Choroid plexus epithelial cell (primary cell): ENCODE measurements around the gene RASGEF1C.

ENCODE experiments used
- DNase-seq: peaks from one replicate; pipeline ENCODE4 v3.0.0-alpha.2; 2010; ENCODE audit warnings: low read depth
- H3K4me3 ChIP-seq: 2 replicates; pipeline ENCODE4 v1.5.1; 2011; ENCODE audit warnings: low read depth, mild to moderate bottlenecking, control low read depth, low read length, moderate library complexity
- TF ChIP-seq, protein P1 (sequence below): conservative IDR thresholded peaks from 2 replicates; pipeline ENCODE4 v1.5.1; 2011; ENCODE audit warnings: low read depth, mild to moderate bottlenecking, control low read depth, inconsistent platforms, low read length, moderate library complexity

Gene RASGEF1C

GRCh38 chr5:180056153-180056552 lies 152.9 kb downstream of the RASGEF1C start:
- H3K4me3 ChIP-seq = no peak overlapping the region
- DNase-seq = no peak
- TF ChIP-seq, protein P1, sequence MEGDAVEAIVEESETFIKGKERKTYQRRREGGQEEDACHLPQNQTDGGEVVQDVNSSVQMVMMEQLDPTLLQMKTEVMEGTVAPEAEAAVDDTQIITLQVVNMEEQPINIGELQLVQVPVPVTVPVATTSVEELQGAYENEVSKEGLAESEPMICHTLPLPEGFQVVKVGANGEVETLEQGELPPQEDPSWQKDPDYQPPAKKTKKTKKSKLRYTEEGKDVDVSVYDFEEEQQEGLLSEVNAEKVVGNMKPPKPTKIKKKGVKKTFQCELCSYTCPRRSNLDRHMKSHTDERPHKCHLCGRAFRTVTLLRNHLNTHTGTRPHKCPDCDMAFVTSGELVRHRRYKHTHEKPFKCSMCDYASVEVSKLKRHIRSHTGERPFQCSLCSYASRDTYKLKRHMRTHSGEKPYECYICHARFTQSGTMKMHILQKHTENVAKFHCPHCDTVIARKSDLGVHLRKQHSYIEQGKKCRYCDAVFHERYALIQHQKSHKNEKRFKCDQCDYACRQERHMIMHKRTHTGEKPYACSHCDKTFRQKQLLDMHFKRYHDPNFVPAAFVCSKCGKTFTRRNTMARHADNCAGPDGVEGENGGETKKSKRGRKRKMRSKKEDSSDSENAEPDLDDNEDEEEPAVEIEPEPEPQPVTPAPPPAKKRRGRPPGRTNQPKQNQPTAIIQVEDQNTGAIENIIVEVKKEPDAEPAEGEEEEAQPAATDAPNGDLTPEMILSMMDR = no peak

DNA sequence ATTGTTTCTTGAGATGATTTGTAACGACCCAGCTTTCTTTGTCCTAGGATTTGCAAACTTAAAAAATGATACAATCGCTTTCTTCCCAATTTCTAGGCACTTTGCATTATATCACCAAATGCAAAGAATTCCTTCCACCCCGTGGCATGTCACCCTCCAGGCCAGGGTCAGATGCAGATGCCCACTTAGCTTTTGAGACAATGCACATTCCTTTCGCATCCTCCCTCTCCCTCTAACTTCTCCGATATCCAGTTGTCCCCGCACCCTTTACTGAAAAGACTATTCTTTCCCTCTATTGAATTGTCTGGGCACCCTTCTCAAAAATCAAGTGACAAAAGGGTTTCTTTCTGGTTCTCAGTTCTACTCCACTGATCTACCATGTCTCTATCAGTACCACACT lies 154.8 kb downstream of the RASGEF1C start:
- DNase-seq = no peak
- TF ChIP-seq, protein P1 = no peak
- no peak overlapping the region for H3K4me3 ChIP-seq

DNA sequence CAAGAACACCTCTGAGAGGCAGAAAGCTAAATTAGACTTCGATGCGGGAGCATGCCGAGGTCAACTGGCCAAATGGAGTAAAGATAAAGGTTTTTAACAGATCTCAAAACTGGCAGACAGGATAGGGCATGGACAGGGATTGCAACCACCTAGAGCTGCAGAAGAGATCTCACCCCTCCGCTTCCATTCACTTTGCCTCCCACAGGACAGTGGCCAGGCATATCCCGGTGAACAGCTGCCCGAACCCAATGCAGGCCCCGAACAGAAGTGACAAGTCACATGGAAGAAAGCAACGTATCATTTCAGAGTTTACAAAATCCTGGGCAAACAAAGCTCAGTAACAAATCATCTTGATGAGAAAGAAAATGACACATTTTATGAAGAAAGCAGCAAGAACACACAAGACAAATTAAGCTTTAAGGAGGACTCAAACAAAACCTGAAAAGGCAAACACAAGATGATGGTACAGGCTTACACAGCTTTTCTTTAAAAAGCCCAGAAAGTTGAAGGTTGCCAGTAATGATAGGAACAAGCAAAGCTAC lies 155.9 kb downstream of the RASGEF1C start:
- H3K4me3 ChIP-seq = no peak overlapping the region
- no peak for DNase-seq
- TF ChIP-seq, protein P1 = no peak

- TF ChIP-seq, protein P1 = no peak
- no peak for DNase-seq
- no peak overlapping the region for H3K4me3 ChIP-seq
Observed at GRCh38 chr5:180052211-180052818, 156.7 kb downstream of the RASGEF1C start.
